DMS 273 (cell line): ENCODE measurements around the gene ZNF70.
A peak's percentile ranks its signal among the peaks of the same experiment; 100 is the strongest.

Experiments
- DNase-seq: peaks from one replicate; lab custom pipeline; 2025; ENCODE audit not compliant: unreplicated experiment; lab: John Stamatoyannopoulos, UW

Gene ZNF70

DNA sequence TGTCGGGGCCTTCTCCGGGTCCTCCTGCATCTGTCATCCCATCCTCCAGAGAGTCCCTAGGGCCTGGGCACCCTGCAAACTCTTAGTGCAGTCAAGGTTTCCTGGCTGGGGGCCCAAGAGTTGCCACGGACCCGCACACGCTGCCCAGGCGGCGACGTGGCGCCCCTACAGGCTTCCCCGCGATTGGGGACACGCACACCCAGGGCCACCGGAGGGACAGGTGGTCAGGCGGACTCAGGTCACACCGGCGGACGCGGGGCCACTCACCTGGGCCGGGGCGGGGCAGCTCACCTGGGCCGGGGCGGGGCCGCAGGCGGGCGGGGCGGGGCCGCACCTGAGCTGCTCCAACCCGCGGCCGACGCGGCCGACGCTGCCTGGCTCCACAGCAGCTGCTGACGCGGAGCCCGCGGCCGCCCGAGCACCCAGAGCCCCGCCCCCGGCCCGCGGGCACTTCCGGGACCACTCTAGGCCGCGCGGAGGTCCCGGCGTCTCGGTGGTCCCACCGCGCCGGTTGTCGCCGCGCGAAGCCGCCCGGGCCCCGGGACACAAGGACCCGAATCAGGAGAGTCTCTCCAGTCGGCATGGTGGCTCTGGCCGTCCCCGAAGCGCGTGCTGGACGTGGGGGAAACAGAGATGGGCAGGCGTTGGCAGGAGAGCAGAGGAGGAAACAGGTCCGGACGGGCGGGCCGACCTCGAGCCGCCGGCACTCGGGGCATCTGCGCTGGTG, at the start of gene ZNF70:
TSS of gene ZNF70 (minus strand) at position 399 of the 727 bp plus-strand sequence. CDS start 5,972 bp downstream, outside the sequence.
- DNase-seq: peak; percentile 93

GRCh38 chr22:23796461-23796860, 45.5 kb upstream of the ZNF70 start:
- no peak for DNase-seq

- no peak for DNase-seq
These were observed 42.4 kb upstream of the ZNF70 start for GRCh38 chr22:23793326-23793725.

DNA sequence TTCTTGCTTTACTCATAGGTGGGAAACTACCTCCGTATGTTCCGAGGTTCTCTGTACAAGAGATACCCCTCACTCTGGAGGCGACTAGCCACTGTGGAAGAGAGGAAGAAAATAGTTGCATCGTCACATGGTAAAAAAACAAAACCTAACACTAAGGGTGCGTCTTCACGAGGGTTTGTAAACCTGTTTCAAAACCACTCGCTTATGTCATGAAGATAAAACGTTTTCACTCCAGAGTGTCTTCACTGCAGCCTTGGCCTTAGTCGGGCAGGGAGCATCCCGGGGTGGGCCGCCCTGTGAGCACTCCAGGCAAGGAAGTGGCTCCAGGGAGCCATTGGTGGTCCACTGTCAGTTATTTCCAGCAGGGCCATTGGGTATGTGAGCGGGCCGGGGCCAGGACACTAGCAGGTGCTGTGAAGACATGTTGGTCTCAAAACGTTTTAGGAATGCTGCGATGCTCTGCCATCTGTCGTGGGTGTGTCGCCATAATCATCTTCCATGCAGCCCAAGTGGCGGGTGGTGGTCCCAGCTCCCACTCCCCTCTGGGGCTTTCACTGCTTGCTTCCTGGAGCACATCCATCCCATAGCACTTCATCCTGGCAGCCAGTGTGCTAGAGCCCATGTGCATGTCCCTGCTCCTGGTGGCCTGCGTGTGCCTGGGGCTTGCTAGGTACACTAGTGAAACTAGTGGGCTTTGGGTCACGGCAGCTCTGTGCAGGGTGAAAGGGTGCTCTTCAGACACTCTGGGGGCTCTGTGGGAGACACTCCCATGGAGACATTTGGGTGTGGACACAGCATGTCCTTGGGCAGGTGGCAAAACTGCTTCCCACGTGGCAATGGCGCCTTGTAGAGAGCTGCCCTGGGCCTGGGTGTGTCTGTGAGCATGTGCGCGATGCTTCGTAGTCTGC, 41.1 kb upstream of the ZNF70 start:
- no peak for DNase-seq

GRCh38 chr22:23790819-23791737, 40.2 kb upstream of the ZNF70 start:
- peak; percentile 24 for DNase-seq

DNA sequence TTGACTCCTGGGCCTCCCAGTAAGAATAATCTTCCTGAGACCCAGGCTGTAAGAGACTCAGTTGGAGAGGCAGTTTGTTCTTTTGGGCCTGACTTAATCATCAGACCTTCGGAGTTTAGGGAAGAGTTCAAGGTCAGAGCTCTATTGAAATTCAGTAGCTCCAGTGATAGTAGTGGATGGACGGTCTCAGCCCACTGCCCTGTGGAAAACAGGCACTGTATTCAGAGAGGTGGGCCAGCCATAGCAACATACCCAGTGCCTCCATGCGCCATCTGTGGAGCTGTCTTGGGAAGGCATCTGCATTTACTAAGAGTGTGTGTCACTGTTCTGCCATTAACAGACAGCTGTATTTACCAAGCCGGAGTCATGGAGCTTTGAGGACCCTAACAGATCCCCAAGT, 38.7 kb upstream of the ZNF70 start:
- DNase-seq: peak; percentile 41

DNA sequence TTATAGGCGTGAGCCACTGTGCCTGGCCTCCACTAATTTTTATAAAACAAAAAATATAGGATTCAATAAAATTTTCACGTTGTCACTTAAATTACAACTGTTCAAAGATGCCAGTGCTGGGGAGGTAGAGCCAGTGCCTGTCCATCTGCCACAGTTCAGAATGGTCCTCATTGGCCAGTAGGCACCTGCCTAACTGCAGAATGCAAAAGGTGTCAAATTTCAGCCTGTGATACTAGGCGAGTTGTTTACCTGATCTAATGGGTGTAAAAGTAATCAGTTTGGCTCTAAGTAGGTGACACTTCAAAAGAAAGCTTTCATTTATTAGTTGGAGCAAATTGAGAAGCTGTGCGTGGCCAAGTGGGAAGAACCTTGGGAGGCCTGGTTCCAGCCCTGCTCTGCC, 38.2 kb upstream of the ZNF70 start:
- no peak for DNase-seq

DNA sequence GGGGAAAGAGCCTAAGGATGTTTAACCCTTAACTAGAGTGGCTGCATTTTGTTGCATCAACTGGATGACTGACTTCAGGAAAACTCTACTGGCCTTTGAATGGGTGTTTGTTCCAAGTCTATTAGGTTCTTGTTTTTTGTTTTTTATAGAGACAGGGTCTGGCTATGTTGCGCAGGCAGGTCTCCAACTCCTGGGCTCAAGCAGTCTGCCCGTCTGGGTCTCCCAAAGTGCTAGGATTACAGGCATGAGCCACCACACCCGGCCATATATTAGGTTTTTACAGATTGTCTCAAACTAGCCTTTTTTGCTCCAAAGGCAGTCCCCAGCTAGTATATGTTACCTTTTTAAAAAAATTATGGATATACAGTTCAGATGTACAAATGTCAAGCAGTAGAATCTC, 37.0 kb upstream of the ZNF70 start:
- no peak for DNase-seq

GRCh38 chr22:23787600-23787896, 36.6 kb upstream of the ZNF70 start:
- DNase-seq: no peak

GRCh38 chr22:23786752-23787599, 36.1 kb upstream of the ZNF70 start, which contains the start of gene SMARCB1:
TSS of gene SMARCB1 (plus strand) at chr22:23786966. CDS start at chr22:23787170, 204 bp downstream.
- peak; percentile 93 for DNase-seq

DNA sequence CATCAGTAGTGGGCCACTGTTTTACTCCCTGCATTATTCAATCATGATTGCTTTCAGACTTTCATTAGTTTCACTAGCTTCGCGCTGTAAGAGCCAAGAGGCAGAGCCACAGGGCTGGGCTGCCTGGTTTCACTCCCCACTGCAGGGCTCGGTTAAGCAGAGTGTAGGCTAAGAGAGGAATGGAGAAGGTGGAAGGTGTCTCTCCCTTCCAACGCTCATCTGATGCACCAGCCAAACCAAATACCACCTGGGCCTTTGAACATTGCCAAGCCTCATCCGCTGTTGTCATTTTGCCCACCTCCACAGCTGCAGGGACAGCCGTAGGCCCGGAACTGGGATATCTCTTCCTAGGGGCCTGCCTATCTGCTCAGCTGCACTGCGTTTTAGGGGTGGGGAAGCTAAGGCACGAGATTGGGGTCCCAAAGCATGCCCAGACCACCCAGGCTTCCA, 35.4 kb upstream of the ZNF70 start:
- DNase-seq: no peak

DNA sequence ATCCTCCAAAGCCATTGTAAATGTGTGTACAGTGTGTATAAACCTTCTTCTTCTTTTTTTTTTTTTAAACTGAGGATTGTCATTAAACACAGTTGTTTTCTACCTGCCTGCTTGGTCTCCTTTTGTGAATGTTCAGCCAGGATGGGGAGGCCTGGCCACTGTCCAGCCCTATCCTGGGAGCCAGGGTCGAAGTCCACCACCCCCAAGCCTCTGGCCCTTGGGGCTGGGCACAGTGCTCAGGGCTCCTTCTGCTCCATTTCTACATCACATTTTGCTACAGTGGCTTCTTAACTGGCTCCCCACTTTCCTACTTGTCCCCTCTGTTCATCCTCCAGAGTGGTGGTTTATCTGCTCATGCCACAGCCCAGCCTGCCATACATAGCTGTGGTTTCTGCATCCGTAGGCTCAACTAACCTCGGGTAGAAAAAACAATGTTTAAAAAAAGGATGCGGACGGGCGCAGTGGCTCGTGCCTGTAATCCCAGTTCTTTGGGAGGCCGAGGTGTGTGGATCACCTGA, 33.4 kb upstream of the ZNF70 start:
- DNase-seq: no peak

- DNase-seq: no peak
These were observed 32.6 kb upstream of the ZNF70 start for GRCh38 chr22:23783265-23784150.

DNA sequence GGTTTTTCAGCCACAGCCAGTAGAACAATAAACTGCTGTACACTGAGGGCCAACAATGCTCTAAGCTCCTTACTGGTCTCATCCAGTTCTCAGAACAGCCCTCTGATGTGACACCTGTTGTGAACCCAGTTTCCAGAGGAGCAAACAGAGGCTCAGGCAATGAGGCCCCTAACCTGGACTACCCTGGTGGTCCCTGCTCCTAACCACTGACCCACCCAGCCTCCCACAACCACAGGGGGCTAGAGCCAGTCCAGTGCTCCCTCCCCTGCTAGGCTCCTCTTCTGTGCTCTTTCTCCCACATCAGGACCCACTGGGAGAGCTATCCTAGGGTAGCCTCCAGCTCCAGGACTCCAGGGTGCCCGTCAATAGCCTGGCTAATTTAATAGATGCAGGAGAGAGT, 31.8 kb upstream of the ZNF70 start:
- no peak for DNase-seq

DNA sequence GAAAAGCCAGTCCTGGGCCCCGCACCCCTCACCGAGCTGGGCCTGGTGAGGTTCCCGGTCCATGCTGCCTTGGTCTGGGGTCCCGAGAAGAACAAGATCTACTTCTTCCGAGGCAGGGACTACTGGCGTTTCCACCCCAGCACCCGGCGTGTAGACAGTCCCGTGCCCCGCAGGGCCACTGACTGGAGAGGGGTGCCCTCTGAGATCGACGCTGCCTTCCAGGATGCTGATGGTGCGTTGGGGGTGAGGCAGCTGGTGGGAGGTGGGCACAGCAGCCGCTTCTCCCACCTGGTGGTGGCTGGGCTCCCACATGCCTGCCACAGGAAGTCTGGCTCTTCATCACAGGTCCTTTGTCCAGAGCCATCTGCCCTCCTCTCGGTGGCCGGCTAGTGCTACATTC, 31.3 kb upstream of the ZNF70 start:
- no peak for DNase-seq

DNA sequence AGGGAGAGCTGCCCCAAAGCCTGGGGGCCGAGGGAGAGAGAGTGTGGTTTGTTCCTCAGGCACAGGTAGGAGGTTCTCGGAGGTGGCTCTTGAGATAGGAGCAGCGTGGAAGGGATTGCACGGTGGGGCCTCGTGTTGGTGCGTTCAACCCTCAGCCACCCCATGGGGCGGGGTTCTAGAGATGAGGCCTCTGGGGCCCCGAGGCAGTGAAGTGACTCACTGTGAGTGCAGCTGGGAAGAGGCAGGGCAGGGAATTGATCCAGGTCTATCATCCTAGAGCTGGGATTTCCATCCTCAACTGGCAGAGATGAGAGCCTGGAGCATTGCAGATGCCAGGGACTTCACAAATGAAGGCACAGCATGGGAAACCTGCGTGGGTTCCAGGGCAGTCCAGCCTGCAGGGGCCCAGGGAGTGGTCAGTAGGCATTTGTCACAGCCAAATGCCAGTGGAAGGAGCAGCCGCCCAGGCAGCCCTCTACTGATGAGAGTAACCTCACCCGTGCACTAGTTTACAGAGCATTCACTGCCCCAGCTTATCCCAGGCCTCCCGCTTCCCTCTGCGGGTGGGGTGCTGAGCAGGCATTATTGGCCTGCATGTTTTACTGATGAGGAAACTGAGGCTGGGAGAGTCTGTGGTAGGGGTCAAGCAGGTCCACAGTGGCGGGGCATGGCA, 30.7 kb upstream of the ZNF70 start:
- DNase-seq: peak; percentile 38

- DNase-seq: peak; percentile 65
These were observed 30.2 kb upstream of the ZNF70 start for GRCh38 chr22:23781065-23781464.

- no peak for DNase-seq
These were observed 29.3 kb upstream of the ZNF70 start for GRCh38 chr22:23780146-23780748.
